ENCODE measurements around the gene GRM1.

Gene GRM1

DNA sequence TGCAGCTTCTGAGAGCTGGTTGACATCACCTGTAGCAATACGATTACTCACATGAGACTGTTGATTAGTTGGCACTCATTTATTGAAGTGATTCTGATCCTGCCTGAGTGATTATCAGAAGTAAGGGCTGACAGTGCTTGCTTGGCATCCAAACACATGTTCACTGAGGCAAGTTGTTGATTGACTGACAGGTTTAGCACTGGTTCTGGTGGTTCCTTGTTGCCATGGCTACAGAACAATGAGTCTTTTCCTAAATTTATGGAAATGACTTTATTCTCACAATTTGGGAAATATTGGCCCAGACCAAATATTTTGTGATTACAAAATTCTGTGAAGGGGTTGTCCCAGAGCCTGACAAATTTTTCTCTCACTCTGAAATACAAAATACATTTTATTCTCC, 368.8 kb downstream of the GRM1 start:
- no peak for DNase-seq (ENCODE audit: low read depth)
- TF ChIP-seq CTCF (conservative IDR thresholded peaks at IDR 0.05; ENCODE audit: control insufficient read depth, insufficient read depth, low read depth, low read length) = no peak
- no peak overlapping the region for H3K4me3 ChIP-seq (ENCODE audit: control insufficient read depth, low read depth, low read length)

DNA sequence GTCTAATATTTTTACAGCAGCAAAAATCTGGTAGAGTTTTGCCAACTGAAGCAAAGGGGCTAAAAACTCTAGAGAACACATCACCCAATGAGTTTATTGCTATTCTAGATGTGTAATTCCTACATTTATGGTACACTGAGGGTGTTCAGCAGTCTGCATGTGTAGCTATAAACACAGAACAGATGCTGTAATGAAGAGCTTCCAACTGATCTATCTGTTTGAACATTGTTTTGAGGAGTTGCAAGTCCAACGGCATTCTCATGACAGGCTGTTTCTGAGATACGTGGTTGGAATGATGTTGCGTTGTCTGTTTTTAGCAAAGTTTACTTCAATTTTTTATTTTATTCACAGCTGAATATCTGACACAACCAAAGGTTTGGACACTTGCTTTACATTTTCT, 373.6 kb downstream of the GRM1 start:
- no peak for TF ChIP-seq CTCF (conservative IDR thresholded peaks at IDR 0.05; ENCODE audit: control insufficient read depth, insufficient read depth, low read depth, low read length)
- no peak overlapping the region for H3K4me3 ChIP-seq (ENCODE audit: control insufficient read depth, low read depth, low read length)
- no peak for DNase-seq (ENCODE audit: low read depth)

DNA sequence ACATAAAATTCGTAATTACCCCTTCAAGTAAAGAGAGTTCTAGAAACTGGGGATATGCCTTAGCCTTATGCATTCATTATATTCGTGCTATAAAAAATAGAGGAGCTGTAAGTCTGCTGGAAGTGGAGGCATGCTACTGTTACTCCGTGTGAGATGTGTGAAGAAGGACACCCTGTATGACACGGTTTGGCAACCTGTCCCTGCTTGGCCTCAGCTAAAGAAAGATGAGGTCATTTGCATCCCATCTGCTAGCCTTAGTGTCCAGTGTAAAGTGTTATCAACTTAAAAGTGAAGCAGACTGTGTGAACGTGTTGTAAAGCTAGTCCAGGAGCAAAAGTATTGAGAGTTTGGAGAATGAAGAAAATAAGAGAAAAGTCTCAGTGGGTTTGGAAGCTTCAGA, 379.7 kb downstream of the GRM1 start:
- no peak for TF ChIP-seq CTCF (conservative IDR thresholded peaks at IDR 0.05; ENCODE audit: control insufficient read depth, insufficient read depth, low read depth, low read length)
- no peak for DNase-seq (ENCODE audit: low read depth)
- no peak overlapping the region for H3K4me3 ChIP-seq (ENCODE audit: control insufficient read depth, low read depth, low read length)

- TF ChIP-seq CTCF (conservative IDR thresholded peaks at IDR 0.05; ENCODE audit: control insufficient read depth, insufficient read depth, low read depth, low read length) = no peak
- H3K4me3 ChIP-seq (ENCODE audit: control insufficient read depth, low read depth, low read length) = no peak overlapping the region
- no peak for DNase-seq (ENCODE audit: low read depth)
Observed at GRCh38 chr6:146410851-146411595, 382.2 kb downstream of the GRM1 start.

DNA sequence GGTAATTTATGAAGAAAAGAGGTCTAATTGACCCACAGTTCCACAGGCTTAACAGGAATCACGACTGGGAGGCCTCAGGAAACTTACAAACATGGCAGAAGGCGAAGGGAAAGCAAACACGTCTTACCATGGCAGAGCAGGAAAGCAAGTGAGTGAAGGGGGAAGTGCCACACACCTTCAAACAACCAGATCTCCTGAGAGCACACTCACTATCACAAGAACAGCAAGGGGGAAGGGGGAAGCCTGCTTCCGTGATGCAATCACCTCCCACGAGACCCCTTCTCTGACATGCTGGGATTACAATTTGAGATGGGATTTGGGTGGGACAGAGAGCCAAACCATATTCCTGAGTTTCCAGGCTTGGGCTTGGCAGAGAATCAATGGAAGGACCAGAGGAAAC, 390.7 kb downstream of the GRM1 start:
- TF ChIP-seq CTCF (conservative IDR thresholded peaks at IDR 0.05; ENCODE audit: control insufficient read depth, insufficient read depth, low read depth, low read length) = no peak

DNA sequence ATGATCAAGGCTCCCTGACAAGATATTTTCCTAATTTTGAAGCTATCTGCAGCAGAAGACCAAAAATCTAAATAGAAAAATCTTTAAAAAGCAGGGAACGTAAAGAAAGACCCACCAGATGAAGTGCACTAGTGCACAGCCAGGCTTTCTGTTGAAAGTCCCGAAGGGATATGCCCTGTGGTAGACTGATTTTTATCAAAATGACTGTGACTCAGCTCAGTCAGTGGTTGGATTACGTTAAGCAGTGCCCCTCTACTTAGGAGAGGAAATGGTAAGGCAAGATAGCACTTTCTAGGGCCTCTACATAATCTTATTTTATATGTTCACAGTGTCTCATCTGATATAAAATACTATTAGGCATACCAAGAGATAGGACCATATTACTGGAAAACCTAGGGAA, 391.4 kb downstream of the GRM1 start:
- DNase-seq (ENCODE audit: low read depth) = no peak
- no peak overlapping the region for H3K4me3 ChIP-seq (ENCODE audit: control insufficient read depth, low read depth, low read length)
- TF ChIP-seq CTCF (conservative IDR thresholded peaks at IDR 0.05; ENCODE audit: control insufficient read depth, insufficient read depth, low read depth, low read length) = no peak

More for the DNA sequence above, 390.7 kb downstream of the GRM1 start:
- no peak for DNase-seq (ENCODE audit: low read depth)
- no peak overlapping the region for H3K4me3 ChIP-seq (ENCODE audit: control insufficient read depth, low read depth, low read length)
